ENCODE measurements around the gene PRSS22. TPM values are rescaled to one million over a fixed set of nuclear protein-coding genes. Genes with fewer than 3 reads are reported as not detected.

The PRSS22 gene
- total and polyA plus RNA-seq, 2 donors from 2014 or later: 11.0 to 30.8 TPM

DNA sequence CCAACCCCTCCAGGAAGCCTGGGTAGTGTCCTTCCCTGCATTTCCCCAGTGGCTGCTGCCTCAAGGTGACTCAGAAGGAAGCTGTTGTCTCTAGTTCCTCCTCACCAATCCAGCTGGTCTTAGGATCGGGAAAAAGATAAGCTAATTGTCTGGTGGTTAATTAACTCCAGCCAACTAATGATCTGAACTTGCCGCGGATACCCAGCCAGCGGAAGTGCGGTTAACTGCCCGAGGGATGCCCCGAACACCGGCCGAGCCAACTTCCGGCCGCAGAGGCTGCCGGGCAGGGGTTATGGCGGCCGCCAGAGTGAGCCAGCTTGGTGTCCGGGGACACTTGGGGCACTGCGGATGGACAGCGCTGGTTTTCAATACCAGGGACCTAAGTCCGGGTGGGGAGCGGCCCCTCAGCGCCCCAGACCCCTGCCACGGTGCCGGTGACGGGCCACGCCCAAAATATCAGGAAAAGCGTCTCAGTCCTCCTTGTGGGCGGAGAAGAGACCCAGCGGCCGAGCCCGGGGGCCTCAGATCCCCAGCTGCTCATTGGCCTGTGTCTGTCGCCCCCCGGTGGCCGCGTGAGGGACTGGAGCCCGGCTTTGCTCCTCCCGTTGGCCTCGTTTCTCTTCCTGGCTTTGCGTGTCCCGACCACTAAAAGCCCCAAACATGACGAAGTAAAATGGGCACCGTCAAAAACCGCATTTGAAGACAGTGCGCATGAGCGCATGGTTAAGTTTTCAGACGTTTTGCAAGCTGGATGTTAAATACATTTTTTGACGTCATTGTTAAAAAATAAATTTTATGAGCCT is 10.2 kb upstream of the PRSS22 start:
- intact Hi-C loops (cut with DNase I): no loop called here
- TF ChIP-seq, protein P1, sequence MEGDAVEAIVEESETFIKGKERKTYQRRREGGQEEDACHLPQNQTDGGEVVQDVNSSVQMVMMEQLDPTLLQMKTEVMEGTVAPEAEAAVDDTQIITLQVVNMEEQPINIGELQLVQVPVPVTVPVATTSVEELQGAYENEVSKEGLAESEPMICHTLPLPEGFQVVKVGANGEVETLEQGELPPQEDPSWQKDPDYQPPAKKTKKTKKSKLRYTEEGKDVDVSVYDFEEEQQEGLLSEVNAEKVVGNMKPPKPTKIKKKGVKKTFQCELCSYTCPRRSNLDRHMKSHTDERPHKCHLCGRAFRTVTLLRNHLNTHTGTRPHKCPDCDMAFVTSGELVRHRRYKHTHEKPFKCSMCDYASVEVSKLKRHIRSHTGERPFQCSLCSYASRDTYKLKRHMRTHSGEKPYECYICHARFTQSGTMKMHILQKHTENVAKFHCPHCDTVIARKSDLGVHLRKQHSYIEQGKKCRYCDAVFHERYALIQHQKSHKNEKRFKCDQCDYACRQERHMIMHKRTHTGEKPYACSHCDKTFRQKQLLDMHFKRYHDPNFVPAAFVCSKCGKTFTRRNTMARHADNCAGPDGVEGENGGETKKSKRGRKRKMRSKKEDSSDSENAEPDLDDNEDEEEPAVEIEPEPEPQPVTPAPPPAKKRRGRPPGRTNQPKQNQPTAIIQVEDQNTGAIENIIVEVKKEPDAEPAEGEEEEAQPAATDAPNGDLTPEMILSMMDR (IDR thresholded peaks at IDR 0.05; ENCODE audit: borderline replicate concordance, extremely low read depth, insufficient read depth): peak; percentile 91
- DNase-seq (peak; percentile 95 to 97 (median 96)), FAIRE-seq (no peak)
- H3K4me1 ChIP-seq (ENCODE audit: control insufficient read depth in 2 of 3, insufficient read depth in 2 of 3, low read depth in 1 of 3, low read length in 3 of 3): peaks cover 0 to 3% (median 0%) of the 10 kb centered on the region in 3 donors
- peak overlapping the region; percentile 33 to 53 (median 49) for H3K9ac ChIP-seq (ENCODE audit: low read length in 3 of 3)
- H3K27ac ChIP-seq (ENCODE audit: low read depth in 2 of 2, low read length in 2 of 2): peak overlapping the region; percentile 83 to 91
- no peaks in the 10 kb centered on the region for H3K36me3 ChIP-seq (ENCODE audit: control insufficient read depth in 2 of 3, insufficient read depth in 3 of 3, low read length in 3 of 3)
- H3K27me3 ChIP-seq (ENCODE audit: control insufficient read depth, insufficient read depth, low read length): no peaks in the 10 kb centered on the region
- peak overlapping the region; percentile 70 to 89 (median 78) for H3K4me3 ChIP-seq (ENCODE audit: low read length in 3 of 3)
- H3K9me3 ChIP-seq (ENCODE audit: control insufficient read depth in 2 of 3, insufficient read depth in 1 of 3, low read length in 3 of 3): no peaks in the 10 kb centered on the region

DNA sequence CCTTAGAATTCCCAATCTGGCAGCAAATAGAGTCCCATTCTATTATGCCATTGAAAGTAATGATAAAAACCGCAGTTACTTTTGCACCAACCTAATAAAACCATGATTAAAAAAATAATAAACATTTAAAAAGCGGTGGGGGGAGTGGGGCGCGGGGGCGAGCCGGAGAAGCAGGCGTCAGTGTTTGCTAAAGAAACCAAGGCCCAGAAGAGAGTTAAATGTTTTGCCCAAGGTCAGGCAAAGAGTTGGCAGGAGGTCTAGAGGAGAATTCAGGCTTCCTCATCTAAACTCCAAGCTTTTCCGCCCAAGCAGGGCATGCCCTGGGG is 9.7 kb upstream of the PRSS22 start:
- peak overlapping the region; percentile 70 to 89 (median 78) for H3K4me3 ChIP-seq (ENCODE audit: low read length in 3 of 3)
- H3K27ac ChIP-seq (ENCODE audit: low read depth in 2 of 2, low read length in 2 of 2): peak overlapping the region; percentile 83 to 91
- peak overlapping the region in 2 of 3 donors; percentile 49 to 53 for H3K9ac ChIP-seq (ENCODE audit: low read length in 3 of 3)
- TF ChIP-seq, protein P1 (IDR thresholded peaks at IDR 0.05; ENCODE audit: borderline replicate concordance, extremely low read depth, insufficient read depth): no peak
- peaks cover 0 to 3% (median 0%) of the 10 kb centered on the region in 3 donors for H3K4me1 ChIP-seq (ENCODE audit: control insufficient read depth in 2 of 3, insufficient read depth in 2 of 3, low read depth in 1 of 3, low read length in 3 of 3)
- FAIRE-seq (no peak), DNase-seq (no peak)
- H3K36me3 ChIP-seq (ENCODE audit: control insufficient read depth in 2 of 3, insufficient read depth in 3 of 3, low read length in 3 of 3): no peaks in the 10 kb centered on the region
- intact Hi-C loops (cut with DNase I): no loop called here
- no peaks in the 10 kb centered on the region for H3K27me3 ChIP-seq (ENCODE audit: control insufficient read depth, insufficient read depth, low read length)
- H3K9me3 ChIP-seq (ENCODE audit: control insufficient read depth in 2 of 3, insufficient read depth in 1 of 3, low read length in 3 of 3): no peaks in the 10 kb centered on the region

DNA sequence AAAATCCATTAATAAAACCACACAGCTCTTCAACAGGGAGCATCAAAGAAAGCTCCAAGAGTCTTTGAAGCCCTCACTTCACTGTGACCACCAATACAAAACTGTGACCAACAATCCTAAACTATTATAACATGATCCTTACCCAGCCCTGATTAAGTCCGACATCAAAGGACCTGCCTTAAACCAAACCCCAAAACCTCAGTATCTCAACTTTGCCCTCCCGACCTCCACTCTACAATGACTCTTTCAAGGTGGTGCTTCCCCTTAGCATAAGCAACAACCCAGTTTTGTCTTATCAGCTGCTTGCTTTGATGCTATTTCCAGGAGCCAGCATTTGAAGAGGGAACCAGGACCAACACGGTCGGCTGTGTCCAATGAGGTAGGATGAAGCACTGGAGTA is 8.5 kb upstream of the PRSS22 start:
- H3K27me3 ChIP-seq (ENCODE audit: control insufficient read depth, insufficient read depth, low read length): no peaks in the 10 kb centered on the region

More for the DNA sequence above, 8.5 kb upstream of the PRSS22 start:
- Histone ChIP-seq H3K36me3 (ENCODE audit: control insufficient read depth in 2 of 3, insufficient read depth in 3 of 3, low read length in 3 of 3) (no peaks in the 10 kb centered on the region), H3K9me3 (ENCODE audit: control insufficient read depth in 2 of 3, insufficient read depth in 1 of 3, low read length in 3 of 3) (no peaks in the 10 kb centered on the region), H3K9ac (ENCODE audit: low read length in 3 of 3) (no peak overlapping the region), H3K4me3 (ENCODE audit: low read length in 3 of 3) (no peak overlapping the region), H3K27ac (ENCODE audit: low read depth in 2 of 2, low read length in 2 of 2) (no peak overlapping the region), H3K4me1 (ENCODE audit: control insufficient read depth in 2 of 3, insufficient read depth in 2 of 3, low read depth in 1 of 3, low read length in 3 of 3) (peaks cover 0 to 3% (median 0%) of the 10 kb centered on the region in 3 donors)
- FAIRE-seq: no peak
- TF ChIP-seq, protein P1 (IDR thresholded peaks at IDR 0.05; ENCODE audit: borderline replicate concordance, extremely low read depth, insufficient read depth): no peak
- DNase-seq: no peak
- intact Hi-C loops (cut with DNase I): no loop called here

All from kidney (tissue), 14 donors.